ENCODE results near the gene USP43. TPM values are rescaled to one million over a fixed set of nuclear protein-coding genes. Genes with fewer than 3 reads are reported as not detected.
"Not testable (repeated sequence)": the region's sequence is repeated elsewhere in the genome, so short reads cannot be mapped to it uniquely, and the experiment has no call there.

Gene USP43, protein sequence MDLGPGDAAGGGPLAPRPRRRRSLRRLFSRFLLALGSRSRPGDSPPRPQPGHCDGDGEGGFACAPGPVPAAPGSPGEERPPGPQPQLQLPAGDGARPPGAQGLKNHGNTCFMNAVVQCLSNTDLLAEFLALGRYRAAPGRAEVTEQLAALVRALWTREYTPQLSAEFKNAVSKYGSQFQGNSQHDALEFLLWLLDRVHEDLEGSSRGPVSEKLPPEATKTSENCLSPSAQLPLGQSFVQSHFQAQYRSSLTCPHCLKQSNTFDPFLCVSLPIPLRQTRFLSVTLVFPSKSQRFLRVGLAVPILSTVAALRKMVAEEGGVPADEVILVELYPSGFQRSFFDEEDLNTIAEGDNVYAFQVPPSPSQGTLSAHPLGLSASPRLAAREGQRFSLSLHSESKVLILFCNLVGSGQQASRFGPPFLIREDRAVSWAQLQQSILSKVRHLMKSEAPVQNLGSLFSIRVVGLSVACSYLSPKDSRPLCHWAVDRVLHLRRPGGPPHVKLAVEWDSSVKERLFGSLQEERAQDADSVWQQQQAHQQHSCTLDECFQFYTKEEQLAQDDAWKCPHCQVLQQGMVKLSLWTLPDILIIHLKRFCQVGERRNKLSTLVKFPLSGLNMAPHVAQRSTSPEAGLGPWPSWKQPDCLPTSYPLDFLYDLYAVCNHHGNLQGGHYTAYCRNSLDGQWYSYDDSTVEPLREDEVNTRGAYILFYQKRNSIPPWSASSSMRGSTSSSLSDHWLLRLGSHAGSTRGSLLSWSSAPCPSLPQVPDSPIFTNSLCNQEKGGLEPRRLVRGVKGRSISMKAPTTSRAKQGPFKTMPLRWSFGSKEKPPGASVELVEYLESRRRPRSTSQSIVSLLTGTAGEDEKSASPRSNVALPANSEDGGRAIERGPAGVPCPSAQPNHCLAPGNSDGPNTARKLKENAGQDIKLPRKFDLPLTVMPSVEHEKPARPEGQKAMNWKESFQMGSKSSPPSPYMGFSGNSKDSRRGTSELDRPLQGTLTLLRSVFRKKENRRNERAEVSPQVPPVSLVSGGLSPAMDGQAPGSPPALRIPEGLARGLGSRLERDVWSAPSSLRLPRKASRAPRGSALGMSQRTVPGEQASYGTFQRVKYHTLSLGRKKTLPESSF
- 10 to 100 TPM in 4 of 6 donors, 1 to 10 TPM in 2; 5.9 to 17.9 (median 11.0) TPM for total RNA-seq

DNA sequence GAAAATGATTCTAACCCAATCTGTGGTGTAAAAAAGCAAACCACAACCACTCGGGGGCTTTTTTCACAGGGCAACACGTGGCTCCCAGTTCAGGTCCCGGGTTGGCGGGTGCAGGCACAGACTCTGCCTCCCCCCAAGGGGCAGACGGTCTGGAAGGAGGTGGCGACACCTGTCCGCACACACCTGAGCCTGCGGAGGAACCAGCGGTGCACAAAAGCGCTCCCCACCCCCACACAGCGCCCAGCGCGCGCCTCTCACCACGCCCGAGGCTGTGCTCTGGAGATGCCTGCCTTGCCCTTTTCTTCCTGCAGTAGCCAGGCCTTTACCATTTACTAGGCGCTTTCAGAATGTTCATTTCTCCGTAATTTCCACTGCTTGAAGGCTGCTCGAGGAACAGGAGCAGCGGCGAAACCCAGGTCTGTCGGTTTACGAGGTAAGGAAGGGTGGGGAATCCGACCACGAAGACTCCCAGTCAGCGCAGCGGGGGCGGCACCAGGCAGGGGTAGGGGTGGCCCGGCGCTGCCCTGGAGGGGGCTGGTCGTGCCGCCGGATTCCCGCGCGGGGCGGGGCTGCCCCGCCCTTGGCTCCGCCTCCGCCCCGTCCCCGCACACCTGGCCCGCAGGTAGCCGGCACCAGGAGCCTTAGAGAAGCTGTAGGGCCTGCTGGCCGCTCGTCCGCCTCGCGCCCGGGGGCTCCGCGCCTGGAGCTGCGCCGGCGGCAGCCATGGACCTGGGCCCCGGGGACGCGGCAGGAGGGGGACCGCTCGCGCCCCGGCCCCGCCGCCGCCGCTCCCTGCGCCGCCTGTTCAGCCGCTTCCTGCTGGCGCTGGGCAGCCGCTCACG, at the start of gene USP43:
TSS of gene USP43 (plus strand) at position 608 of the 842 bp plus-strand sequence. CDS start at position 724, 116 bp downstream.
- peak; percentile 80 to 93 for ATAC-seq (ENCODE audit: low FRiP score in 2 of 2)
- TF ChIP-seq POLR2AphosphoS5 (IDR thresholded peaks at IDR 0.05) (no peak), POLR2A (IDR thresholded peaks at IDR 0.05) (peak in 1 of 4 donors; percentile 63)
- peaks cover 0 to 7% (median 2%) of the 10 kb centered on the region in 4 donors for H3K27me3 ChIP-seq

DNA sequence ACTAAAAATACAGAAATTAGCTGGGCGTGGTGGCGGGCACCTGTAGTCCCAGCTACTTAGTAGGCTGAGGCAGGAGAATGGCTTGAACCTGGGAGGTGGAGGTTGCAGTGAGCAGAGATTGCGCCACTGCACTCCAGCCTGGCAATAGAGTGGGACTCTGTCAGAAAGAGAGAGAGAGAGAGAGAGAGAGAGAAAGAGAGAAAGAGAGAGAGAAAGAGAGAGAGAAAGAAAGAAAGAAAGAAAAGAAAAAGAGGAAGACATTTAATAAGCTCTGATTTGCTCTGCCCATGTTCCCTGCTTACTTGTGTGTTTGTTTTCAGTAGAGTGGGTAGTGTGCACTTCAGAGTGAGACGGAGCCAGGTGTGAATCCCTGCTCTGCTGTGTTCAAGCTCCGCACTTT, 47.7 kb upstream of the USP43 start:
- not testable (repeated sequence) for H3K27ac ChIP-seq; H3K27me3 ChIP-seq; H3K9me3 ChIP-seq; ATAC-seq (ENCODE audit: low FRiP score in 2 of 2); DNase-seq; H3K36me3 ChIP-seq; H3K4me3 ChIP-seq; H3K4me1 ChIP-seq
- WGBS, 2 donors = 87 to 96% methylated on average over 5 of the region's 5 CpGs

More for the DNA sequence above, at the start of gene USP43:
- Histone ChIP-seq H3K4me1 (peaks cover 0 to 37% (median 13%) of the 10 kb centered on the region in 4 donors), H3K36me3 (no peaks in the 10 kb centered on the region), H3K4me3 (peak within 1 kb of the TSS; percentile 49 to 82 (median 59)), H3K27ac (peak within 1 kb of the TSS; percentile 73 to 86 (median 81)), H3K9me3 (no peaks in the 10 kb centered on the region)
- peak; percentile 71 to 92 for DNase-seq
- WGBS, 2 donors = 0 to 1% methylated on average over 10 to 39 of the region's 72 CpGs

DNA sequence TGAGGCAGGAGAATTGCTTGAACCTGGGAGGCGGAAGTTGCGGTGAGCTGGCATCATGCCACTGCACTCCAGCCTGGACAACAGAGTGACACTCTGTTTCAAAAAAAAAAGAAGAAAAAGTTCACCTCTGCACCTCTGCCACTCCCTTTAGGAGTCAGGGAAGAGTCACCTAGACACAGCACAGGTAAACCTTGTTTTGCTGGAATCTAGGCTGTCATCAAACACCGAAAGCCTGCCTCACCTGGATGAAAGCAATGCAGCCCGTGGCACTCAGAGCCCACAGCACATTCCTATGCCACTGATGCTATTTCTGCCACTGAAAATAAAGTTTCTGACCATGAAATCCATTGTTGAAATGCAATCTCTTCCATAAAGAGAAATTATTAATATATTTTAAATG, 46.7 kb upstream of the USP43 start:
- no peak for ATAC-seq (ENCODE audit: low FRiP score in 2 of 2)
- Histone ChIP-seq H3K36me3 (no peaks in the 10 kb centered on the region), H3K27me3 (no peaks in the 10 kb centered on the region), H3K4me3 (no peak overlapping the region), H3K9me3 (no peaks in the 10 kb centered on the region), H3K4me1 (no peaks in the 10 kb centered on the region), H3K27ac (no peak overlapping the region)
- TF ChIP-seq POLR2AphosphoS5 (IDR thresholded peaks at IDR 0.05) (no peak), EP300 (IDR thresholded peaks at IDR 0.05) (no peak), POLR2A (IDR thresholded peaks at IDR 0.05) (no peak)
- TF ChIP-seq, protein P1, sequence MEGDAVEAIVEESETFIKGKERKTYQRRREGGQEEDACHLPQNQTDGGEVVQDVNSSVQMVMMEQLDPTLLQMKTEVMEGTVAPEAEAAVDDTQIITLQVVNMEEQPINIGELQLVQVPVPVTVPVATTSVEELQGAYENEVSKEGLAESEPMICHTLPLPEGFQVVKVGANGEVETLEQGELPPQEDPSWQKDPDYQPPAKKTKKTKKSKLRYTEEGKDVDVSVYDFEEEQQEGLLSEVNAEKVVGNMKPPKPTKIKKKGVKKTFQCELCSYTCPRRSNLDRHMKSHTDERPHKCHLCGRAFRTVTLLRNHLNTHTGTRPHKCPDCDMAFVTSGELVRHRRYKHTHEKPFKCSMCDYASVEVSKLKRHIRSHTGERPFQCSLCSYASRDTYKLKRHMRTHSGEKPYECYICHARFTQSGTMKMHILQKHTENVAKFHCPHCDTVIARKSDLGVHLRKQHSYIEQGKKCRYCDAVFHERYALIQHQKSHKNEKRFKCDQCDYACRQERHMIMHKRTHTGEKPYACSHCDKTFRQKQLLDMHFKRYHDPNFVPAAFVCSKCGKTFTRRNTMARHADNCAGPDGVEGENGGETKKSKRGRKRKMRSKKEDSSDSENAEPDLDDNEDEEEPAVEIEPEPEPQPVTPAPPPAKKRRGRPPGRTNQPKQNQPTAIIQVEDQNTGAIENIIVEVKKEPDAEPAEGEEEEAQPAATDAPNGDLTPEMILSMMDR (IDR thresholded peaks at IDR 0.05) = no peak
- 84 to 86% methylated on average over 4 of the region's 4 CpGs for WGBS, 2 donors
- DNase-seq = no peak

DNA sequence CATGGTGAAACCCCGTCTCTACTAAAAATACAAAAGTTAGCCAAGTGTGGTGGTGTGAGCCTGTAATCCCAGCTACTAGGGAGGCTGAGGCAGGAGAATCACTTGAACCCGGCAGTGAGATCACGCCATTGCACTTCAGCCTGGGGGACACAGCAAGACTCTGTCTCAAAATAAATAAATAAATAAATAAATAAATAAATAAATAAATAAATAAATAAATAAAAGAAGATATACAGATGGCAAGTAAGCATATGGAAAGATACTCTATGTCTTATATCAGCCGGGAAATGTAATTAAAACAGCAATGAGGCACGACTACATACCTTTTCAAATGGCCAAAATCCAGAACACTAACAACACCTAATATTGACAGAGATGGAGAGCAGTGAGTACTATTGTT, 40.7 kb upstream of the USP43 start:
- not testable (repeated sequence) for ATAC-seq (ENCODE audit: low FRiP score in 2 of 2); H3K4me3 ChIP-seq
- WGBS, 2 donors = 88 to 91% methylated on average over 5 of the region's 5 CpGs

DNA sequence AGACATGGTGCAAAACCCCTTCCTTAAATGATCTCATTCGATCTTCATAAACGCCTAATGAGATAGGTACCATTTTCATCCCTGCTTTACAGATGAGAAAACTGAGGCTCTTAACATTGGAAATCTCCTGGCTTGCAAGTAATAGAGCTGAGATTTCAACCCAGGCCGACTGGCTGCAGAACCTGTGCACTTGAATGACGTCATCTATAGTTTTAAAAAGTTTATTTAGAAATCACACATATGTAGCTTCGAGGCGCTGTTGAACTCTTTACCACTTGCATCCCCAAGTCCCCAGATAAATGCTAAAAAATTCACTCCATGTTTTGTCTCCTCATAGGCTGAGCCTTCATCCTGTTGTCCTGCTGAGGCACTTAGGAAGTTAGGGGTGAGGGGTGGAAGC, 38.9 kb upstream of the USP43 start:
- ATAC-seq (ENCODE audit: low FRiP score in 2 of 2) = no peak
- Histone ChIP-seq H3K27ac (no peak overlapping the region), H3K4me1 (no peaks in the 10 kb centered on the region), H3K4me3 (no peak overlapping the region), H3K27me3 (no peaks in the 10 kb centered on the region), H3K9me3 (no peaks in the 10 kb centered on the region), H3K36me3 (no peaks in the 10 kb centered on the region)
- WGBS, 2 donors = 87 to 89% methylated on average over 6 of the region's 6 CpGs
- TF ChIP-seq, protein P1 (IDR thresholded peaks at IDR 0.05) = no peak
- no peak for TF ChIP-seq EP300 (IDR thresholded peaks at IDR 0.05)
- no peak for TF ChIP-seq POLR2AphosphoS5 (IDR thresholded peaks at IDR 0.05)
- no peak for TF ChIP-seq POLR2A (IDR thresholded peaks at IDR 0.05)
- no peak for DNase-seq

More for the DNA sequence above, 40.7 kb upstream of the USP43 start:
- not testable (repeated sequence) for H3K9me3 ChIP-seq, DNase-seq, H3K27ac ChIP-seq, H3K36me3 ChIP-seq, H3K27me3 ChIP-seq, H3K4me1 ChIP-seq

DNA sequence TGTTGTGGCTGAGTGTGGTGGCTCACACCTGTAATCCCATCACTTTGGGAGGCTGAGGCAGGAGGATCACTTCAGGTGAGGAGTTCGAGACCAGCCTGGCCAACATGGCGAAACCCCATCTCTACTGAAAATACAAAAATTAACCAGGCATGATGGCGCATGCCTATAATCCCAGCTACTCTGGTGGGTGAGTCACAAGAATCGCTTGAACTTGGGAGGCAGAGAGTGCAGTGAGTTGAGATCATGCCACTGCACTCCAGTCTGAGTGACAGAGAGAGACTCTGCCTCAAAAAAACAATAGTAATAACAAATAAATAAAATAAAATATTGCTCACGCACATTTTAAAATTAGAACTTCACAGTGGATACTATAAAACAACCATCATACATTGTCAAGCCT, 38.3 kb upstream of the USP43 start:
- not testable (repeated sequence) for ATAC-seq (ENCODE audit: low FRiP score in 2 of 2); DNase-seq; H3K27me3 ChIP-seq; H3K27ac ChIP-seq; H3K36me3 ChIP-seq; H3K9me3 ChIP-seq; H3K4me3 ChIP-seq; H3K4me1 ChIP-seq
- 72 to 88% methylated on average over 5 of the region's 5 CpGs for WGBS, 2 donors
